Measurements from ENCODE around the gene ACVR1.

ACVR1 gene

GRCh38 chr2:157903626-157904025, 27.5 kb upstream of the ACVR1 start:
- no peak for TF ChIP-seq CTCF (IDR thresholded peaks at IDR 0.05; ENCODE audit: low read depth, low read length)
- no peak overlapping the region for H3K27ac ChIP-seq
- H3K27me3 ChIP-seq (ENCODE audit: insufficient read depth, low read depth, severe bottlenecking), result no peaks in the 10 kb centered on the region
- no peak overlapping the region for H3K4me3 ChIP-seq (ENCODE audit: low read depth, low read length)
- H3K36me3 ChIP-seq, result no peaks in the 10 kb centered on the region
- DNase-seq, result no peak
- no peaks in the 10 kb centered on the region for H3K9me3 ChIP-seq (ENCODE audit: severe bottlenecking)

- TF ChIP-seq CTCF (IDR thresholded peaks at IDR 0.05; ENCODE audit: low read depth, low read length), result no peak
- H3K27me3 ChIP-seq (ENCODE audit: insufficient read depth, low read depth, severe bottlenecking), result no peaks in the 10 kb centered on the region
- H3K36me3 ChIP-seq, result no peaks in the 10 kb centered on the region
- no peak for DNase-seq
- H3K9me3 ChIP-seq (ENCODE audit: severe bottlenecking), result no peaks in the 10 kb centered on the region
- H3K27ac ChIP-seq, result no peak overlapping the region
- no peak overlapping the region for H3K4me3 ChIP-seq (ENCODE audit: low read depth, low read length)
Measured at GRCh38 chr2:157903151-157903550, 27.0 kb upstream of the ACVR1 start.

- DNase-seq, result no peak
- Histone ChIP-seq H3K36me3 (no peaks in the 10 kb centered on the region), H3K4me3 (ENCODE audit: low read depth, low read length) (no peak overlapping the region), H3K9me3 (ENCODE audit: severe bottlenecking) (no peaks in the 10 kb centered on the region), H3K27ac (no peak overlapping the region), H3K27me3 (ENCODE audit: insufficient read depth, low read depth, severe bottlenecking) (no peaks in the 10 kb centered on the region)
- TF ChIP-seq CTCF (IDR thresholded peaks at IDR 0.05; ENCODE audit: low read depth, low read length), result no peak
Measured at GRCh38 chr2:157902692-157903091, 26.6 kb upstream of the ACVR1 start.

- H3K27me3 ChIP-seq (ENCODE audit: insufficient read depth, low read depth, severe bottlenecking), result no peaks in the 10 kb centered on the region
- no peaks in the 10 kb centered on the region for H3K9me3 ChIP-seq (ENCODE audit: severe bottlenecking)
- no peaks in the 10 kb centered on the region for H3K36me3 ChIP-seq
- DNase-seq, result no peak
- no peak overlapping the region for H3K4me3 ChIP-seq (ENCODE audit: low read depth, low read length)
- H3K27ac ChIP-seq, result no peak overlapping the region
- TF ChIP-seq CTCF (IDR thresholded peaks at IDR 0.05; ENCODE audit: low read depth, low read length), result peak; percentile 32; the same call in 1 of the 2 replicates
Measured at GRCh38 chr2:157901325-157901724, 25.2 kb upstream of the ACVR1 start.

GRCh38 chr2:157900684-157901083, 24.6 kb upstream of the ACVR1 start:
- Histone ChIP-seq H3K4me3 (ENCODE audit: low read depth, low read length) (no peak overlapping the region), H3K27ac (no peak overlapping the region), H3K9me3 (ENCODE audit: severe bottlenecking) (no peaks in the 10 kb centered on the region), H3K27me3 (ENCODE audit: insufficient read depth, low read depth, severe bottlenecking) (no peaks in the 10 kb centered on the region), H3K36me3 (no peaks in the 10 kb centered on the region)
- no peak for DNase-seq
- no peak for TF ChIP-seq CTCF (IDR thresholded peaks at IDR 0.05; ENCODE audit: low read depth, low read length)

GRCh38 chr2:157900203-157900602, 24.1 kb upstream of the ACVR1 start:
- no peak overlapping the region for H3K27ac ChIP-seq
- no peak for DNase-seq
- H3K4me3 ChIP-seq (ENCODE audit: low read depth, low read length), result no peak overlapping the region
- no peaks in the 10 kb centered on the region for H3K9me3 ChIP-seq (ENCODE audit: severe bottlenecking)
- no peak for TF ChIP-seq CTCF (IDR thresholded peaks at IDR 0.05; ENCODE audit: low read depth, low read length)
- no peaks in the 10 kb centered on the region for H3K27me3 ChIP-seq (ENCODE audit: insufficient read depth, low read depth, severe bottlenecking)
- no peaks in the 10 kb centered on the region for H3K36me3 ChIP-seq
